T1000 (cell line): ENCODE measurements around the gene SMIM7.
"Not testable (repeated sequence)": the region's sequence is repeated elsewhere in the genome, so short reads cannot be mapped to it uniquely, and the experiment has no call there.

ENCODE experiments used
- DNase-seq: peaks from one replicate; lab custom pipeline; 2025; ENCODE audit warnings: mixed read lengths; lab: John Stamatoyannopoulos, UW

SMIM7 gene

DNA sequence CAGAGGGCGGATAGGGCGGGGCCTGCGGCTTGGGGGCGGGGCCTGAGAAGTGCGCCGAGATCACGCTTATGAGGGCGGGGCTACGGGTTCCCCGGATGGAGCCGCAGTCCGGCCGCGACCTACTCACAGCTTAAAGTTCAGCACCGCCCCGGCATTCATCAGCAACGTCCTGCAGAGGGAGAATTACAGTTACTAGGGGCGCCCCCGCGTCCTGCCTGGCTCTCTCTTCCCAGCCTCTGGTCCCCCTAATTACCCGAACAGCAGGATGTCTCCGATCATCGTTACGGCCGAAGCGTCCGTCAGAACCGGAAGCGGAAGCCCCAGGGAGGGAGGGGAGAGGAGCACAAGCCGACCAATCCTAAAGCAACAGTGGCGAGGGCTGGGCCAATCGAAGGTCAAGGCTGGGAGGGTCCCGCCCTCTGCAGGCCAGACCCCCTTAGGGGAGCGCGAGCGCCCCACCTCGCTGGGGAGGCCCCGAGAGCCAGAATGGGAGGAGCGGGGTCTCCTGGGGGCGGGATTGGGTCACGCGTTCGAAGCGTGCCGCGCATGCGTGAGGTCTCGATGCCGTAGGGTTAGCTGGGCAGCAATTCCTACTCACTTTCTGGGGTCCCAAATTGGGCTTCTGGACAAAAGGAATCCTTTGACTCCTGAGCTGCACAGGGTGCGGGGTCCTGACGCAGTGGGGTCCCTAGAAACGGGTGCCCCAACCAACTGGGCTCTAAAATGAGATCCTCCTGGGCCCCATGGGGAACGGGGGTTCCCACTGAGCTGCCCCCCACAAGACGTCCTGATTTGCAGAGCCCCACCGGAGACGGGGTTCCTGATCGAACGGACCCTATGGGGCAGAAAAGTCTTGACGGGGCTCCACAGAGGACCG, at the start of gene SMIM7:
TSS of gene SMIM7 (minus strand) at position 313 of the 877 bp plus-strand sequence. CDS start at position 279, 34 bp downstream.
- peak; percentile 98 for DNase-seq

- no peak for DNase-seq
Measured at GRCh38 chr19:16703677-16704076, 43.7 kb upstream of the SMIM7 start.

DNA sequence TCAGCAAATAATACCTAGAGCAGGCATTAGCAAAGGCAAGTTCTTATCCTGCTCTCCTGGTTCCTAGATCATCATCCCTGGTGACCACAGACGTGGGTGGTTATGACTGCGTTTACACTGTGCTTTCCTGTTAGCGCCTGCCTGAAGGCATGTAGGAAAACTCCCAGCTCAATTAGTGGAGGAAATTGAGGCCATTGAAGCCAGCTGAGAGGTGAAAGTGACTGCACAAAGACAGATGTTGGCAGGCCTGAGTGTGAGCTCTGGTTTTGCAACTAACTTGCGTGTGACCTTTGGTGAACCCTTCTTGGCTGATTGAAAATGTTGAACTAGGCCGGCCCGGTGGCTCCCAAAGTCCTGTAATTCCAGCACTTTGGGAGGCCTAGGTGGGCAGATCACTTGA, 42.2 kb upstream of the SMIM7 start:
- no peak for DNase-seq

DNA sequence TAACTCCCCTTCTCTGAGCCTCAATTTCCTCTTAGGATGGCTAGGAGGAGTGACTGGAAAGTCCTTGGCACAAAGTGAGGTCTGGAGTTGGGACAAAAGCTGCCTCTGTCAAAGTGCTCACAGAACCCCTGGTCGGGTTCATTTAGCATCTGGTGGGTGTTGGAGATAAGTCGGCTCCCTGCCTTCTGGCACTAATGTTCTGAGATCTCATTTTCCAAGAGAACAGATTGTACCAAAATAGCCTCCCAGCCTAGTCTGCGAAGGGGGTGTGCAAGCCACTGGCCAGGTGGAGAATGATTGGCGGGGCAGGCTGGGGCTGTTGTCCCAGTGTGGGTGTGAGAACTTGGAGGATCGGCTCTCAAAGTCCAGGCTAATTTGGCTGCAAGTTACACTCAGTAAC, 39.0 kb upstream of the SMIM7 start:
- DNase-seq = no peak

GRCh38 chr19:16688084-16688483, 28.1 kb upstream of the SMIM7 start:
- no peak for DNase-seq

GRCh38 chr19:16684216-16684615, 24.3 kb upstream of the SMIM7 start:
- no peak for DNase-seq

- no peak for DNase-seq
Measured at GRCh38 chr19:16682539-16682938, 22.6 kb upstream of the SMIM7 start.

GRCh38 chr19:16679811-16680210, 19.9 kb upstream of the SMIM7 start:
- DNase-seq = no peak

DNA sequence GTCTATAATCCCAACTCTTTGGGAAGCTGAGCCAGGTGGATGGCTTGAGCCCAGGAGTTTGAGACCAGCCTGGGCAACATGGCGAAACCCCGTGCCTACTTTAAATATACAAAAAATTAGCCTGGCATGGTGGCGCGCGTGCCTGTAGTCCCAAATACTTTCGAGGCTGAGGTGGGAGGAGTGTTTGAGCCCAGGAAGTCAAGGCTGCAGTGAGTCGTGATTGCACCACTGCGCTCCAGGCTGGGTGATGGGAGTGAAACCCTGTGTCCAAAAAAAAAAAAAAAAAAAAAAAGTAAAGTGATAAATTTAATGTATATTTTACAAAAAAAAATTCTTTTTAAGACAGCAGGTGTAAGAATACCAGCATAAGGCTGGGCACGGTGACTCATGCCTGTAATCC, 18.6 kb upstream of the SMIM7 start:
- DNase-seq = no peak

GRCh38 chr19:16677055-16677454, 17.1 kb upstream of the SMIM7 start:
- no peak for DNase-seq

- no peak for DNase-seq
Measured at GRCh38 chr19:16676101-16676798, 16.3 kb upstream of the SMIM7 start.

GRCh38 chr19:16673839-16674238, 13.9 kb upstream of the SMIM7 start:
- DNase-seq = not testable (repeated sequence)

GRCh38 chr19:16673231-16673630, 13.3 kb upstream of the SMIM7 start:
- no peak for DNase-seq

GRCh38 chr19:16671652-16672274, 11.8 kb upstream of the SMIM7 start:
- DNase-seq = no peak

- no peak for DNase-seq
Measured at GRCh38 chr19:16670291-16670690, 10.3 kb upstream of the SMIM7 start.

DNA sequence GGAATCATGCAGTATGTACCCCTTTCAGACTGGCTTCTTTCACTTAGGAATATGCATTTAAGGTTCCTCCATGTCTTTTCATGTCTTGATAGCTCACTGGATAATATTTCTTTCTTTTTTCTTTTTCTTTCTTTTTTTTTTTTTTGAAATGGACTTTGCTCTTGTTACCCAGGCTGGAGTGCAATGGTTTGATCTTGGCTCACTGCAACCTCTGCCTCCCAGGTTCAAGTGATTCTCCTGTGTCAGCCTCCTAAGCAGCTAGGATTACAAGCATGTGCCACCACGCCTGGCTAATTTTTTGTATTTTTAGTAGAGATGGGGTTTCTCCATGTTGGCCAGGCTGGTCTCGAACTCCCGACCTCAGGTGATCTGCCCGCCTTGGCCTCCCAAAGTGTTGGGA, 8.8 kb upstream of the SMIM7 start:
- DNase-seq = not testable (repeated sequence)

- no peak for DNase-seq
Measured at GRCh38 chr19:16668176-16668575, 8.2 kb upstream of the SMIM7 start.

GRCh38 chr19:16661480-16662034, 1.6 kb upstream of the SMIM7 start:
- DNase-seq = no peak

GRCh38 chr19:16660763-16661479, 977 bp upstream of the SMIM7 start, which contains the start of gene TMEM38A:
Gene TMEM38A (plus strand): TSS chr19:16661139. CDS start chr19:16661218, 79 bp downstream.
- no peak for DNase-seq

GRCh38 chr19:16659464-16659831, 496 bp downstream of the SMIM7 start:
- no peak for DNase-seq

DNA sequence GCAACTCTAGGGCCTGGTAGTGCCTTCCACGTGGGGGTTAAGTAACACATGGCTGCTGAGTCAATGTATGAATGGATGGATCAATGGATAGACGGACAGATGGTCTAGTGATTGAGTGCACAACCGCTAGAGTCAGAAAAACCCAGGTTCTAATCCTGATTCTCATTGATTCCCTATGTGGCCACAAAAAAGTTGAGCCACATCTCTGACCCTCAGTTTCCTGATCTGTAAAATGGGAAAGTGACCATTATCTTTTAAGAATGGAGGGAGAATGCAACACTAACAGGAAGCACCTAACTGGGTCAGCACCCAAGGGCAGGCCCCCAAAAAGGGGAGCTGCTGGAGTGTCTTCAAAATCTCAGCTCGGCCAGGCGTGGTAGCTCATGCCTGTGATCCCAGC, 2.6 kb downstream of the SMIM7 start:
- no peak for DNase-seq

- no peak for DNase-seq
Measured at GRCh38 chr19:16655727-16656126, 4.2 kb downstream of the SMIM7 start.
